Measurements from ENCODE around the gene CCM2. TPM values are rescaled to one million over a fixed set of nuclear protein-coding genes. Genes with fewer than 3 reads are reported as not detected.

CCM2 gene
- total RNA-seq, 1 donor from 2014 or later = 63.1 TPM

DNA sequence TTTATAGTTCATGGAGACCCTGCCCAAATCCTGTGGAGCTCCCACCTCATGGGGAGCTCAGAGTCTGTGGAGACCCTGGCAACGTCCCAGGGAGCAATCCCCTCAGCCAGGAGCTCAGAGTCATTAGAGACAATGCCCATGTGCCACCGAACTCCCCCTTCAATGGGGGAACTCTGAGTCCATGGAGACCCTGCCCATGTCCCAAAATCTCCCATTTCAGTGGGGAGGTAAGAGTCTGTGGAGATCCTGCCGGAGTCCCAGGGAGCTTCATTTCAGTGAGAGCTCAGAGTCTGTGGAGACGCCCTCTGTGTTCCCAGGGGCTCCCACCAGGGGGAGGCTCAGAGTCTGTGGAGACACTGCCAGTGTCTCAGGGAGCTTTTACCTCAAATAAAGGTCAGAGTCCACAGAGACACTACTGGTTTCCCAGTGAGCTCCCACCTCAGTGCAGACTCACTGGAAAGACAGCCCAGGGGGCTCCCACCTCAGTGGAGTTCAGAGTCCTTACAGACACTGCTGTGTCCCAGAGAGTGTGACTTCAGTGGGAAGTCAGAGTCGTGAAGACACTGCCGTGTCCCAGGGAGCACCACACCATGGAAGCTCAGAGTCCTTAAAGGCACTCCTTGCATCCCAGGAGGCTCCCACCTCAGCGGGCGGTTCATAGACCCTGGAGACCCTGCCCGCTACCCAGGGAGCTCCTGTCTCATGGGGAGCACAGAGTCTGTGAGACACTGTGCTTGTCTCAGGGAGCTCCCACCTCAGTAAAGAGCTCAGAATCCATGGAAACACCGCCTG is 26.2 kb upstream of the CCM2 start:
- H3K4me3 Mint-ChIP-seq = peak overlapping the region; percentile 93
- peaks cover 74% of the 10 kb centered on the region for H3K36me3 Mint-ChIP-seq (ENCODE audit: low read depth)
- no peaks in the 10 kb centered on the region for H3K9me3 Mint-ChIP-seq

DNA sequence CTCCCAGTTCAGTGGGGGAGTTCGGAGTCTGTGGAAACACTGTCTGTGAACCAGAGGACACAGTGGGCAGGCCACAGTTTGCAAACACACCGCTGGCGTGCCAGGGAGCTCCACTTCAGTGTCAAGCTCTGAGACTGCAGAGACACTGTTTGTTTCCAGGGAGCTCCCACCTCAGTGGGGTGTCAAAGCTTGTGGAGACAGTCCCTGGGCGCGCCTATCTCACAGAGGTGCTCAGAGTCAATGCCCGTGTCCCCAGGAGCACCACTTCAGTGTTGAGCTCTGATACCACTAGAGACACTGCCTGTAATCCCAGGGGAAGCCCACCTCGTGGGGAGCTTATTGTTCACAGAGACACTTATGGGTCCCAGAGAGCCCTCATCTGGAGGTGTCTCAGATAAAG is 25.5 kb upstream of the CCM2 start:
- peaks cover 36% of the 10 kb centered on the region for H3K4me1 Mint-ChIP-seq
- peaks cover 70% of the 10 kb centered on the region for H3K36me3 Mint-ChIP-seq (ENCODE audit: low read depth)
- intact Hi-C loops (cut with micrococcal nuclease) = loop anchor here (1.0 kb wide), 1 partner anchor 162 kb away; no protein-coding TSS in a partner anchor
- peak overlapping the region; percentile 93 for H3K4me3 Mint-ChIP-seq
- peak overlapping the region; percentile 84 for H3K27ac Mint-ChIP-seq
- no peak for DNase-seq
- no peaks in the 10 kb centered on the region for H3K9me3 Mint-ChIP-seq
- no peaks in the 10 kb centered on the region for H3K27me3 Mint-ChIP-seq

More for the DNA sequence above, 26.2 kb upstream of the CCM2 start:
- no peaks in the 10 kb centered on the region for H3K27me3 Mint-ChIP-seq
- H3K4me1 Mint-ChIP-seq = peaks cover 30% of the 10 kb centered on the region
- H3K27ac Mint-ChIP-seq = peak overlapping the region; percentile 56
- intact Hi-C loops (cut with micrococcal nuclease) = loop anchor here (1.0 kb wide), 1 partner anchor 162 kb away; no protein-coding TSS in a partner anchor
- peak; percentile 90 for DNase-seq

DNA sequence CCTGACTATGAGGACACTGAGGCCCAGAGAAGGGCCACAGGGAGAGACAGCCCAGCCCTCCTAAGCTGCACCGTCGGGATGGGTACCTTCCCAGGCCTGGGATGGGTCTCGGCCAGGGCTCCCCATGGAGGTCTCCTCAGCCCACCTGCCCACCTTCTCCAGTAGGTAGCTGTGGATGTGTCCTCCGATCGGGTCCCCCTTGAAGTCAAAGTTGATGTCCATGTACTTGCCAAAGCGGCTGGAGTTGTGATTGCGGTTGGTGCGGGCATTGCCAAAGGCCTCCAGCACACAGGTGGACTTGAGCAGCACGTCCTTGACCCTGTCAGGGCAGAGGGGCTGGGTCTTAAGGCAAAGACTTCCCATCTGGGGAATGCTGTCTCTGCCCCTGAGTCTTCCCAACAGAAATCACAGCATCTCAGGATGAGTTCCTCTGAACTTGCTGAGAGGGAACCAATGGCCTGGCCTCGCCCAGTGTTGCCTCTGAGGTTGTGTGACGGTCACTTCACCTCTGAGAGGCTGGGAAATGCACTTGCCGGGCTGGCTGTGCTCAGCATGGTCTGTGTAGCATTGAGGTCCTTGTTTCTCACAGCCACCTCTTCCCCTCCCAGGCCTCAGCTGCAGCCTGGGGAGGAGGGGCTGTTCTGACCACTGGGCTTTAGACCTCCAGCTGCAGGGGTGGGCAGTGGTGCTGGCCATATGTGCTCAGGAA is 24.5 kb upstream of the CCM2 start:
- intact Hi-C loops (cut with micrococcal nuclease) = loop anchor here (5.0 kb wide), 1 partner anchor 368 kb away; the partner anchor contains the start of gene OGDH
- DNase-seq = no peak
- Mint-ChIP-seq H3K4me3 (peak overlapping the region; percentile 93), H3K4me1 (peaks cover 45% of the 10 kb centered on the region), H3K9me3 (no peaks in the 10 kb centered on the region), H3K27ac (peak overlapping the region; percentile 84), H3K36me3 (ENCODE audit: low read depth) (peaks cover 64% of the 10 kb centered on the region), H3K27me3 (no peaks in the 10 kb centered on the region)

DNA sequence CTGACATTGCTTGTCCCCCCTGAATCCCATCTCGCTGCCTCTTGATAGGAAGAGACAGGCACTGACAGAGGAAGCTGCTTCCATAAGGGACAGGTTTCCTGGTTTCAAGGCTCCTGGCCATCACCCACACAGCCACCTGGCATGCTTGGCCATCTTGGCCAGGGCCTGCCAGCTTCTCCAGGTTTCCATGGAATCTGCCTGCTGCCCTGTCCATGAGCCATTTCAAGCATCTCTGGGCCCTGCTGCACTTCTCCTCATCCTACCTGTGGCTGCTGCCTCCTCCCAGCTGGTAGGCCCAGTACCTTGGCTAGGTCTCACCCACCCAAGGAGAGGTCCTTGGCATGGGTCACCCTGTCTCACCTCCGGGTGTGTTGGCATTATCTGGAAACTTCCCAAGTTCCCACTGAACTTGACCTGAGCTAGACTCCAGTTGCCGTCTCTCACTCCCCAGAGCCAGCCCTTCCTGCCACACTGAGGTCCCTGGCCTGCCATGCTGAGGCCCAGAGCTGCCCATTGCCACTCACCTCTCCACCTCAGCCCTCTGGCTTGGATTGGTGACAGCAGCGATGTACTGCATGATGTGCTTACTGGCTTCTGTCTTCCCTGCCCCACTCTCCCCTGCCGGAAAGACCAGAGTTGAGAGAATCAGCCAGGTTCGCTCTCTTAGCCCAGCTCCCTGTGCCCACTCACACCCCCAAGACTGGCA is 23.8 kb upstream of the CCM2 start:
- no peak for DNase-seq
- Mint-ChIP-seq H3K27ac (peak overlapping the region; percentile 90), H3K4me3 (peak overlapping the region; percentile 93), H3K36me3 (ENCODE audit: low read depth) (peaks cover 64% of the 10 kb centered on the region), H3K4me1 (peaks cover 52% of the 10 kb centered on the region), H3K9me3 (no peaks in the 10 kb centered on the region), H3K27me3 (no peaks in the 10 kb centered on the region)
- intact Hi-C loops (cut with micrococcal nuclease) = loop anchor here (5.0 kb wide), 1 partner anchor 369 kb away; the partner anchor contains the start of gene OGDH

DNA sequence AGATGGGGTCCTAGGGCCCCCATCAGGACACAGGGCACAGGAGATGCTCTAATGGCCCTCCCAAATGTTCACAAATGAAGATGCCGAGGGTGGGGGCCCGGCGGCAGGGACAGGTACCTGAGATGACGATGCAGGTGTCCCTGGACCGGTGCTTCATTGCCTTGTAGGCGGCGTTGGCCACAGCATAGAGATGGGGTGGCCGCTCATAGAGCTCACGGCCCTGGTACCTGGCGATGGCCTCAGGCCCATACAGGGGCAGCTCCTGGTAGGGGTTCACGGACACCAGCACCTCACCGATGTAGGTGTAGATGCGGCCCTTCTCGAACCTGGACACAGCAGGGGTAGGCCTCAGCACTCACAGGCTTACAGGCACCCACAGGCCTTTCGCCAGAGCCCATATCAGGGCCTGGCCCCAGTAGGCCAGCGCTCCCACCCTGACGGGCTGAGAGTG is 23.2 kb upstream of the CCM2 start:
- intact Hi-C loops (cut with micrococcal nuclease) = loop anchor here (1.0 to 5.0 kb wide), 3 partner anchors 10 to 369 kb away; partner anchors contain the start of gene OGDH

DNA sequence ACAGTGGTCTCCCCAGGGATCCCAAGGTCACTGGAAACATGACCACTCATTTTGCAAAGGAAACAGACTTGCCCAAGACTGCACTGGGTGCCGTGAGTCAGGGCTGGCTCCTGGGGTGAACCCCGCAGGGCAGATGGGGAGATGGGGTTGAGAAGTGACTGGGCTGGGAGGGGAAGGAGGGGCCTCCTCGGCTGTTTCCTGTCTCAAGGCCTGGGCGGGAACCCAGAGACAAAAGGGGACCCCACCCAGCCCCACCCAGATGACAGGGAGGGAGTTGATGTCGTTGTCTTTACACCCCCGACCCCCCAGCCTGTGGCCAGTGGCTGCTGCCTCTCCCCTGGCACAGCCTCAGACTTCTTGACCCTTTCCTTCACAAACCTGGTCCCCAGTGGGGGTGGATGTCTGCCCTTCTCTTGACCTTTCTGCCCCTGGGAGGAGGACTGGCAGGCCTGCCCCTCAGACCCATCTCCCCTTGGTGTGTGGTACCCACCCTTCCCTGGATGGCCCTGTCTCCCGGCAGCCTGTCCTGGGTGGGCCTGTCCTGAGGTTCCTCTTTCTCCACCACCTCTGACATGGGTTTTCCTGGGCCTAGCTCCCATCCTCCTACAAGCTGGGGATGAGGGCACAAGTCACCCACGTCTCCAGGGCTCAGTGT is 22.6 kb upstream of the CCM2 start:
- Mint-ChIP-seq H3K27ac (peak overlapping the region; percentile 90), H3K9me3 (no peaks in the 10 kb centered on the region), H3K36me3 (ENCODE audit: low read depth) (peaks cover 66% of the 10 kb centered on the region), H3K4me3 (peak overlapping the region; percentile 93), H3K4me1 (peaks cover 51% of the 10 kb centered on the region), H3K27me3 (no peaks in the 10 kb centered on the region)
- intact Hi-C loops (cut with micrococcal nuclease) = loop anchor here (1.0 to 5.0 kb wide), 3 partner anchors 9 to 370 kb away; partner anchors contain the start of gene OGDH
- DNase-seq = peak; percentile 92

More for the DNA sequence above, 23.2 kb upstream of the CCM2 start:
- DNase-seq = no peak
- Mint-ChIP-seq H3K4me1 (peaks cover 53% of the 10 kb centered on the region), H3K4me3 (peak overlapping the region; percentile 93), H3K9me3 (no peaks in the 10 kb centered on the region), H3K36me3 (ENCODE audit: low read depth) (peaks cover 66% of the 10 kb centered on the region), H3K27ac (peak overlapping the region; percentile 90), H3K27me3 (no peaks in the 10 kb centered on the region)

DNA sequence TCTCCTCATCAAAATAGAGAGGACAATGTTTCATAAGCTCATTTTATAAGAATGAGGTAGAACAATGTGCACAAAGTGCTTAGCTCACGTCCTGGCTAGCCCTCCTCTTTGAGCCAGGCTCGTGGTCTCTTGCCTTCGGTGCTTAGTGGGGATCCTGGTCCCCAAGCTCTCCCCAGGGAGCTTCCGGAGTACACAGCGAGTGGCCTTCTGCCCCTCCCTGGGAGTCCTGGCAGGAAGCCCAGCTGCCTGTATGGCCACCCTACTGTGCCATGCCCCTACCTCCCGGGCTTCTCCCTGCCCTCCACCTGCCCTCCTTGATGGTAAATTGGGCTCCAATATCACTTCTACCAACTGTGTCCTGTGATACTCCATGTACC is 22.1 kb upstream of the CCM2 start:
- H3K9me3 Mint-ChIP-seq = no peaks in the 10 kb centered on the region
- DNase-seq = peak; percentile 77

DNA sequence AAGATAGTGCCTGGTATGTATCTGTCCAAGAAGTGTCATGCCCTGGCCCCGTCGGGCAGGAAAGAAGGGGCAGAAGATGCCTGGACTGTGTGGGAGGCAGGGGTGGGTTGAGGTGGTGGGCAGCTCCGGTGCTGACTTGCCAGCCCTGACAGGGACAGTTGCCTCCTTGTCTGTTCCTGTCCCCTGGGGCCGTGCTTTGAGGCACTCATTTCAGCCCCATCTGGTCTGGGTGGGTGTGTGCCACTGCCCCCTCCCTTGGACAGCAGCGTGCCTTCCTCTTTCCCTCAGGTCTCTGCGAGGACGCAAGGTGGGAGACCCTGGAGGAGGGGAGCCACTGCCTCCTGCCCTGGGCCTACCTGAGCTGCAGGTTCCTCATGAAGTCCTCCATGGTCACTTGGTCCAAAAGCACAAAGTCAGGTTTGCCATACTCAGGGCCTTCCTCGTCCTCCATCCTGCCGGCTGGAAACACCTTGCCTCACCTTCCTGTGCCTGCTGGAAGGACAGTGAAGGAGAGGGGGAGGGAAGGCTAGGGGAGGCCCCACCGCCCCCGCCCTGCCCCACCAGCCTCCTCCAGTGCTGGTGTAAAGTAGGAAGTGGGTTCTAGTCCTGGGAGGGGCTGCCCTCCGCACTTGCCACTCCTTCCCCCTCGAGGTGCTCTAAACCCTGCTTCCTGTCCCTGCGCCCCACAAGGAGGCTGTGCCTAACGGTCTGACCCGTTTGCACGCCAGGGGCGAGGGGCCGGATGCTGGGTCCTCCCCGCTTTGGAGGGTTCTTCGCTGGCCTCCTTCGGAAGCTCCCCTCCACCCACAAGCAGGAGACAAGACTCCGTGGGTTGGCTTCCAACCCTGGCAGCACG is 21.3 kb upstream of the CCM2 start, which contains the start of gene MYO1G:
TSS of gene MYO1G (minus strand) at position 505 of the 856 bp plus-strand sequence. CDS start at position 451, 54 bp downstream.
- Mint-ChIP-seq H3K9me3 (no peaks in the 10 kb centered on the region), H3K4me1 (peaks cover 57% of the 10 kb centered on the region), H3K27me3 (no peaks in the 10 kb centered on the region), H3K27ac (peak within 1 kb of the TSS; percentile 90), H3K4me3 (peak within 1 kb of the TSS; percentile 93), H3K36me3 (ENCODE audit: low read depth) (peaks cover 69% of the 10 kb centered on the region)
- peak; percentile 97 for DNase-seq
- intact Hi-C loops (cut with micrococcal nuclease) = loop anchor here (1.0 to 5.0 kb wide), 7 partner anchors 21 to 396 kb away; partner anchors contain the start of genes H2AZ2, OGDH, PPIA and PURB

More for the DNA sequence above, 22.1 kb upstream of the CCM2 start:
- Mint-ChIP-seq H3K27ac (peak overlapping the region; percentile 90), H3K36me3 (ENCODE audit: low read depth) (peaks cover 66% of the 10 kb centered on the region), H3K27me3 (no peaks in the 10 kb centered on the region), H3K4me3 (peak overlapping the region; percentile 93), H3K4me1 (peaks cover 55% of the 10 kb centered on the region)
- intact Hi-C loops (cut with micrococcal nuclease) = loop anchor here (1.0 to 5.0 kb wide), 6 partner anchors 8 to 395 kb away; partner anchors contain the start of genes OGDH, PPIA and TMED4

DNA sequence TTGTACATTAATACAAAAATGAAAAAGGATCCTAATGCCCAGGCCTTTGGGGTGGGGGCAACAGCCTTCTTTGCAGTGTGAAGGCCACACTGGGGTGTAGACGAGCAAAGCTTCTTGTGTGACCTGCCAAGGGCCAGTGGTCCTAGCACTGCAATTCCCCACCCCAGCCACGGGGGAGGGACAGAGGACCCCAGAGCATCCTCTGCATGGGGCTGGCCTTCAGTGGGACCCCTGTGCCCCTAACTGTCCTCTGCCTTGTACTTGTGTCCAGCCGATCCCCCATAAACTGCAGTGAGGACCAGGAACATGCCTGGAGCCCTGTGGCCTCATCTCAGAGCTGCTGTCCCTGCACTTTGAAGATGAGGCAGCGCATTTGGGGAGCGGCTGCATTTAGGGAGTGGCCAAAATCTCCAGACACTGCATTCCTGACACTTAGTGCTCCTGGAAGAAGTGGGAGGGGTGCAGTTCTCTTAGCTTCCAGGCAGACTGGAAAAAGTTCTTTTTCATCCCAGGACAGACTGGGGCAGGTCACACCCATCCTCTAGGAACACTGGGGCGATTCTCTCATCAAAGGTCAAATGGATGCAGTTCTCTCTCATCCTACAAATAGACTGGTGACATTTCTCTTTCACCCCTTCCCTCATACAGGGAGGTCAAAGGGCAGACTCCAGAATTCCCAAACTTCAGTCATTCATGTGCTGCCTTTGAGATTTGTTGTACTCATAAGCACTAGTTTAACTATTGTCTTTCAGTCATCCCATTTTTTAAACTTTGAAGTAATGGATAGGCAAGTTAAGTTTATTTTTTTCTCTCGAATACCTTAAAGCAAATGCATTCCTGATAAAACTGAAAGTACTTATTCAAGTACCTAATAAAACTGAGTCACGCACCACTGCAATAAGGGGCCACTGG is 20.3 kb upstream of the CCM2 start:
- H3K36me3 Mint-ChIP-seq (ENCODE audit: low read depth) = peaks cover 72% of the 10 kb centered on the region
- no peak for DNase-seq
- H3K9me3 Mint-ChIP-seq = no peaks in the 10 kb centered on the region
- H3K27ac Mint-ChIP-seq = peak overlapping the region; percentile 90
- no peaks in the 10 kb centered on the region for H3K27me3 Mint-ChIP-seq
- peaks cover 63% of the 10 kb centered on the region for H3K4me1 Mint-ChIP-seq
- intact Hi-C loops (cut with micrococcal nuclease) = loop anchor here (1.0 to 5.0 kb wide), 10 partner anchors 20 to 397 kb away; partner anchors contain the start of genes H2AZ2, OGDH, PPIA and PURB
- peak overlapping the region; percentile 93 for H3K4me3 Mint-ChIP-seq

DNA sequence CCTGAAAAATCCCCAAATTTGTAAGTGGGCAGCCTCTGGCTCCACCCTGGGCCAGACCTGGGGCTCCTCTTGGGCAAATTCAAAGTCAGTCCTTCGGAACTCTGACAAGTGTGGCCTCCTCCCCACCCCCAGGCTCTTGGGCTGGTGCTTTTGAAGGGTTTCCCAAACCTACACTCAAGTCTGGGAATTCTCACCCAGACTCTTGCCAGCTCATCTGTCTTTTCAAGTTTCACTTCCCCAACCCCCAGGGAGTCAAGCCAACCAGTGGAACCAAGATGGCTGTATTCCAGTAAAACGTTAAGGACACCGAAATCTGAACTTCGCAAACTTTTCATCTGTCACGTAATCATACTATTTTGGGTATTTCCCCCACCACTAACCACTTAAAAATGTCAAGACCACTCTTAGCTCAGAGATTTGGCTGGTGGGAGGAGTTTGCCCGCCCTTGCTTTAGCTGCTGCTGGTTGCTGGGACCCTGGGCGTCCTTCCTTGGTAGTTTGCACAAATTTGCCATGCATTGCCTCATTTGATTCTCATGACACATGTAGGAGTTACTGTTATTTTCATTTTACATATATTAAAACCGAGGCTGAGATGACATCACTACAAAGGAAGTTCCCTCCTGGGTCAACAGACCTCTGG is 19.5 kb upstream of the CCM2 start:
- peaks cover 63% of the 10 kb centered on the region for H3K4me1 Mint-ChIP-seq
- no peaks in the 10 kb centered on the region for H3K9me3 Mint-ChIP-seq
- intact Hi-C loops (cut with micrococcal nuclease) = loop anchor here (1.0 kb wide), 3 partner anchors 46 to 342 kb away; partner anchors contain the start of gene TBRG4
- H3K4me3 Mint-ChIP-seq = peak overlapping the region; percentile 93
- peak overlapping the region; percentile 90 for H3K27ac Mint-ChIP-seq
- peak; percentile 89 for DNase-seq
- H3K27me3 Mint-ChIP-seq = no peaks in the 10 kb centered on the region
- peaks cover 74% of the 10 kb centered on the region for H3K36me3 Mint-ChIP-seq (ENCODE audit: low read depth)
